22Rv1 (cell line): ENCODE data around the gene RIF1.

Experiments
- ZFX ChIP-seq: fragments of 450-650 bp; IDR thresholded peaks from 2 replicates; pipeline ENCODE4 v1.6.1; 2017; ENCODE audit warnings: antibody characterized with exemption, borderline replicate concordance
- TF ChIP-seq, protein P1 (sequence below): fragments of 450-650 bp; IDR thresholded peaks from 2 replicates; pipeline ENCODE4 v1.5.1; 2017; ENCODE audit warnings: mild to moderate bottlenecking

- TF ChIP-seq, protein P1, sequence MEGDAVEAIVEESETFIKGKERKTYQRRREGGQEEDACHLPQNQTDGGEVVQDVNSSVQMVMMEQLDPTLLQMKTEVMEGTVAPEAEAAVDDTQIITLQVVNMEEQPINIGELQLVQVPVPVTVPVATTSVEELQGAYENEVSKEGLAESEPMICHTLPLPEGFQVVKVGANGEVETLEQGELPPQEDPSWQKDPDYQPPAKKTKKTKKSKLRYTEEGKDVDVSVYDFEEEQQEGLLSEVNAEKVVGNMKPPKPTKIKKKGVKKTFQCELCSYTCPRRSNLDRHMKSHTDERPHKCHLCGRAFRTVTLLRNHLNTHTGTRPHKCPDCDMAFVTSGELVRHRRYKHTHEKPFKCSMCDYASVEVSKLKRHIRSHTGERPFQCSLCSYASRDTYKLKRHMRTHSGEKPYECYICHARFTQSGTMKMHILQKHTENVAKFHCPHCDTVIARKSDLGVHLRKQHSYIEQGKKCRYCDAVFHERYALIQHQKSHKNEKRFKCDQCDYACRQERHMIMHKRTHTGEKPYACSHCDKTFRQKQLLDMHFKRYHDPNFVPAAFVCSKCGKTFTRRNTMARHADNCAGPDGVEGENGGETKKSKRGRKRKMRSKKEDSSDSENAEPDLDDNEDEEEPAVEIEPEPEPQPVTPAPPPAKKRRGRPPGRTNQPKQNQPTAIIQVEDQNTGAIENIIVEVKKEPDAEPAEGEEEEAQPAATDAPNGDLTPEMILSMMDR, result no peak
- no peak for TF ChIP-seq ZFX
These were observed 14.0 kb upstream of the RIF1 start for GRCh38 chr2:151395509-151396374.
